NCI-H146 treated with DMSO at 0.1 percent for 48 hours (cell line): ENCODE data around the gene CCDC102A.

Experiments
- DNase-seq: peaks from one replicate; lab custom pipeline; 2025; ENCODE audit not compliant: unreplicated experiment; lab: John Stamatoyannopoulos, UW

CCDC102A gene

GRCh38 chr16:57462978-57463362, 73.4 kb downstream of the CCDC102A start:
- DNase-seq, result no peak

- peak; percentile 28 for DNase-seq
Measured at GRCh38 chr16:57462209-57462977, 74.0 kb downstream of the CCDC102A start, which contains the start of gene POLR2C. TSS of gene POLR2C (plus strand) at chr16:57462679. CDS start at chr16:57462725, 46 bp downstream.
